SW480 (cell line): ENCODE results near the gene FBXO5.
"Not testable (repeated sequence)": the region's sequence is repeated elsewhere in the genome, so short reads cannot be mapped to it uniquely, and the experiment has no call there.

Experiments used
- DNase-seq: peaks from one replicate; pipeline ENCODE4 v3.0.0-alpha.2; 2016; ENCODE audit warnings: low spot score

The FBXO5 gene

GRCh38 chr6:152986978-152987377 lies 4.1 kb upstream of the FBXO5 start:
- no peak for DNase-seq

- DNase-seq, result not testable (repeated sequence)
These were observed 2.5 kb upstream of the FBXO5 start for GRCh38 chr6:152985300-152985699.

GRCh38 chr6:152984513-152984872 lies 1.7 kb upstream of the FBXO5 start:
- DNase-seq, result no peak

GRCh38 chr6:152983637-152984512 lies 1.0 kb upstream of the FBXO5 start:
- DNase-seq, result peak; percentile 71

GRCh38 chr6:152981989-152982903 lies 595 bp downstream of the FBXO5 start:
- no peak for DNase-seq

GRCh38 chr6:152981219-152981618 lies 1.6 kb downstream of the FBXO5 start:
- no peak for DNase-seq

GRCh38 chr6:152980656-152981055 lies 2.2 kb downstream of the FBXO5 start:
- no peak for DNase-seq

GRCh38 chr6:152979116-152979515 lies 3.7 kb downstream of the FBXO5 start:
- no peak for DNase-seq

GRCh38 chr6:152978058-152978457 lies 4.8 kb downstream of the FBXO5 start:
- no peak for DNase-seq

- DNase-seq, result no peak
These were observed 5.3 kb downstream of the FBXO5 start for GRCh38 chr6:152977556-152977955.

GRCh38 chr6:152976749-152977148 lies 6.1 kb downstream of the FBXO5 start:
- DNase-seq, result no peak

- DNase-seq, result no peak
These were observed 7.5 kb downstream of the FBXO5 start for GRCh38 chr6:152975204-152975915.

- no peak for DNase-seq
These were observed 8.9 kb downstream of the FBXO5 start for GRCh38 chr6:152973916-152974315.

GRCh38 chr6:152969688-152970418 lies 13.0 kb downstream of the FBXO5 start:
- no peak for DNase-seq

GRCh38 chr6:152966168-152966894 lies 16.5 kb downstream of the FBXO5 start:
- DNase-seq, result not testable (repeated sequence)

- no peak for DNase-seq
These were observed 23.5 kb downstream of the FBXO5 start for GRCh38 chr6:152959333-152959732.

- DNase-seq, result no peak
These were observed 25.0 kb downstream of the FBXO5 start for GRCh38 chr6:152957796-152958195.

GRCh38 chr6:152954443-152954842 lies 28.4 kb downstream of the FBXO5 start:
- DNase-seq, result no peak

- peak; percentile 21 for DNase-seq
These were observed 29.9 kb downstream of the FBXO5 start for GRCh38 chr6:152952866-152953509.

GRCh38 chr6:152952045-152952444 lies 30.8 kb downstream of the FBXO5 start:
- peak; percentile 57 for DNase-seq
